GM12873 (cell line): ENCODE results near the gene ABCB8.

Experiments used
- TF ChIP-seq, protein P1 (sequence below): IDR thresholded peaks from 2 replicates; pipeline ENCODE4 v1.5.1; 2012; ENCODE audit warnings: low read depth, mild to moderate bottlenecking, moderate library complexity, low read length, control low read depth; ENCODE audit not compliant: insufficient read depth; ENCODE audit errors: missing control alignments

Gene ABCB8

DNA sequence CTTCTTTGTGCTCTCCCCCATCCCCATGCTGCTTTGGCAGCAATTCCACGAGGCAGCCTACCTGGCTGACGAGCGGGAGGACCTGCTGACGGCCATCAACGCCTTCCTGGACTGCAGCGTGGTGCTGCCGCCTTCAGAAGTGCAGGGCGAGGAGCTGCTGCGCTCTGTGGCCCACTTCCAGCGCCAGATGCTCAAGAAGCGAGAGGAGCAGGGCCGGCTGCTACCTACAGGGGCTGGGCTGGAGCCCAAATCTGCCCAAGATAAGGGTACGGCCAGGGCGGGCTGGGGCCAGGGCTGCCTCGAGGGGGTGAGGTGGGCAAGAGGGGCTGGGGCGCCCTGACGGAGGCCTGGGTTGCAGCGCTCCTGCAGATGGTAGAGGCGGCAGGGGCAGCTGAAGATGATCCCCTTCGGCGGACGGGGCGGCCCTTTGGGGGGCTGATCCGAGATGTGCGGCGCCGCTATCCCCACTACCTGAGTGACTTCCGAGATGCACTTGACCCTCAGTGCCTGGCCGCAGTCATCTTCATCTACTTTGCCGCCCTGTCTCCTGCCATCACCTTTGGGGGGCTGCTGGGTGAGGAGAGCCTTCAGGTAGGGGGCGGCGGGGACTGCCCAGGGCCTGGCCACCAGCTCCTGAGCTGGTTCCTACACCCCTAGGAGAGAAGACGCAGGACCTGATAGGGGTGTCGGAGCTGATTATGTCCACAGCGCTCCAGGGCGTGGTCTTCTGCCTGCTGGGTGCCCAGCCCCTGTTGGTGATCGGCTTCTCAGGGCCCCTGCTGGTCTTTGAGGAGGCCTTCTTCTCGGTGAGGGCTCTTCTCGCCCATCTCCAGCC, 43.0 kb downstream of the ABCB8 start:
- TF ChIP-seq, protein P1, sequence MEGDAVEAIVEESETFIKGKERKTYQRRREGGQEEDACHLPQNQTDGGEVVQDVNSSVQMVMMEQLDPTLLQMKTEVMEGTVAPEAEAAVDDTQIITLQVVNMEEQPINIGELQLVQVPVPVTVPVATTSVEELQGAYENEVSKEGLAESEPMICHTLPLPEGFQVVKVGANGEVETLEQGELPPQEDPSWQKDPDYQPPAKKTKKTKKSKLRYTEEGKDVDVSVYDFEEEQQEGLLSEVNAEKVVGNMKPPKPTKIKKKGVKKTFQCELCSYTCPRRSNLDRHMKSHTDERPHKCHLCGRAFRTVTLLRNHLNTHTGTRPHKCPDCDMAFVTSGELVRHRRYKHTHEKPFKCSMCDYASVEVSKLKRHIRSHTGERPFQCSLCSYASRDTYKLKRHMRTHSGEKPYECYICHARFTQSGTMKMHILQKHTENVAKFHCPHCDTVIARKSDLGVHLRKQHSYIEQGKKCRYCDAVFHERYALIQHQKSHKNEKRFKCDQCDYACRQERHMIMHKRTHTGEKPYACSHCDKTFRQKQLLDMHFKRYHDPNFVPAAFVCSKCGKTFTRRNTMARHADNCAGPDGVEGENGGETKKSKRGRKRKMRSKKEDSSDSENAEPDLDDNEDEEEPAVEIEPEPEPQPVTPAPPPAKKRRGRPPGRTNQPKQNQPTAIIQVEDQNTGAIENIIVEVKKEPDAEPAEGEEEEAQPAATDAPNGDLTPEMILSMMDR = no peak

DNA sequence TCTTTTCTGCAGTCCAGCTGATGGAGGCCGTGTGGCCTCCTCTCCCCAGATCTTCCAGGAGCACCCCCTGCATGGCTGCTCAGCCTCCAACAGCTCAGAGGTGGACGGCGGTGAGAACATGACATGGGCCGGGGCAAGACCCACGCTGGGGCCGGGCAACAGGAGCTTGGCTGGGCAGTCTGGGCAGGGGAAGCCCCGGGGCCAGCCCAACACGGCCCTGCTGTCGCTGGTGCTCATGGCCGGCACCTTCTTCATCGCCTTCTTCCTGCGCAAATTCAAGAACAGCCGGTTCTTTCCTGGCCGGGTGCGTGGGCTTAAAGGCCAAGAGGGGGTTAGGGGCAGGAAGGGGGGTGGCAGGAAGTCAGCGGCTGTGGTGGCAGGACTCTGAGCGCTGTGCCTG, 45.7 kb downstream of the ABCB8 start:
- TF ChIP-seq, protein P1 = no peak

GRCh38 chr7:151074817-151075661, 46.8 kb downstream of the ABCB8 start:
- TF ChIP-seq, protein P1 = no peak

DNA sequence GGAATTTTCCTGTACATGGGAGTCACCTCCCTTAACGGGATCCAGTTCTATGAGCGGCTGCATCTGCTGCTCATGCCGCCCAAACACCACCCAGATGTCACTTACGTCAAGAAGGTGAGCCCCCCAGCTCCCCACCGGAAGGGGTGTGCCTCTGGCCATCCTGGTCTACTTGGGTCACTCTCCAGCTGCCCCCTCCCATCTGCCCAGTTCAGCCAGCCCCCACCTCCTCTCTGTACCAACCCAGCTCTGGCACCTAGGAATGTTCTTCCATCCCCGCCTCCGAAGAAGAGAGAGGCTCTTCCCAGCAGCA, 47.4 kb downstream of the ABCB8 start:
- TF ChIP-seq, protein P1 = no peak

GRCh38 chr7:151075978-151076426, 47.8 kb downstream of the ABCB8 start:
- TF ChIP-seq, protein P1 = no peak

- TF ChIP-seq, protein P1 = peak; percentile 50
These were observed 48.8 kb downstream of the ABCB8 start for GRCh38 chr7:151076863-151077704.
